PC-9 (cell line): ENCODE measurements around the gene BBC3. TPM values are rescaled to one million over a fixed set of nuclear protein-coding genes. Genes with fewer than 3 reads are reported as not detected.
A peak's percentile ranks its signal among the peaks of the same experiment; 100 is the strongest.

ENCODE experiments used
- BruUV-seq: library from RNA; stranded (reverse); fragments of 400-500 nt; replicated peaks from 2 replicates; lab custom pipeline; 2021; lab: Mats Ljungman, UMichigan
- CTCF ChIA-PET: fragments of 300-600 bp; sonication (Branson Sonifier 250); formaldehyde crosslinking; loops from one replicate; lab custom pipeline; 2022; ENCODE audit warnings: antibody characterized with exemption; lab: Charles Lee
- POLR2A ChIA-PET: fragments of 300-600 bp; sonication (Branson Sonifier 250); formaldehyde crosslinking; loops from one replicate; lab custom pipeline; 2022; ENCODE audit warnings: antibody characterized with exemption; ENCODE audit not compliant: unreplicated experiment; lab: Charles Lee
- DNase-seq, 2 experiments: peaks; one replicate each; pipeline versions ENCODE4 v3.0.0 to v3.0.0-alpha.2; 2015 to 2022; ENCODE audit warnings: mixed read lengths in 1 of 2
- H2AFZ ChIP-seq: fragments of 200-600 bp; sonication (generic); 2 replicates; pipeline ENCODE4 v1.8.1; 2017; ENCODE audit warnings: antibody characterized with exemption
- H3F3A ChIP-seq: fragments of 200-600 bp; sonication (generic); 2 replicates; pipeline ENCODE4 v1.8.1; 2017; ENCODE audit warnings: antibody characterized with exemption, mild to moderate bottlenecking, low read depth; ENCODE audit not compliant: insufficient read depth
- H3K27ac ChIP-seq: fragments of 200-600 bp; sonication (generic); 2 replicates; pipeline ENCODE4 v1.6.1; 2016; ENCODE audit warnings: mixed run types
- H3K27me3 ChIP-seq: fragments of 200-600 bp; sonication (generic); 2 replicates; pipeline ENCODE4 v1.6.1; 2016; ENCODE audit warnings: low read depth, mixed run types; ENCODE audit not compliant: insufficient read depth
- H3K36me3 ChIP-seq: fragments of 200-600 bp; sonication (generic); 2 replicates; pipeline ENCODE4 v1.6.1; 2016; ENCODE audit warnings: low read depth, mixed run types
- H3K4me1 ChIP-seq: fragments of 200-600 bp; sonication (generic); replicated peaks from 2 replicates; pipeline ENCODE4 v1.6.1; 2016; ENCODE audit warnings: mixed run types; ENCODE audit not compliant: insufficient read depth
- H3K4me2 ChIP-seq: fragments of 200-600 bp; sonication (generic); 2 replicates; pipeline ENCODE4 v1.6.1; 2017; ENCODE audit warnings: mixed run types
- H3K4me3 ChIP-seq: fragments of 200-600 bp; sonication (generic); 2 replicates; pipeline ENCODE4 v1.6.1; 2016; ENCODE audit warnings: mixed run types
- H3K79me2 ChIP-seq: fragments of 200-600 bp; sonication (generic); 2 replicates; pipeline ENCODE4 v1.6.1; 2017; ENCODE audit warnings: low read depth, mixed run types
- H3K9me2 ChIP-seq: fragments of 200-600 bp; sonication (generic); 2 replicates; pipeline ENCODE4 v1.8.1; 2017; ENCODE audit warnings: mild to moderate bottlenecking; ENCODE audit not compliant: insufficient read depth
- H3K9me3 ChIP-seq: fragments of 200-600 bp; sonication (generic); 2 replicates; pipeline ENCODE4 v1.8.1; 2016; ENCODE audit warnings: low read depth; ENCODE audit not compliant: insufficient read depth
- H4K20me1 ChIP-seq: fragments of 200-600 bp; sonication (generic); 2 replicates; pipeline ENCODE4 v1.8.1; 2017; ENCODE audit not compliant: insufficient read depth
- CTCF ChIP-seq: fragments of 200-600 bp; sonication (generic); conservative IDR thresholded peaks from 2 replicates; pipeline ENCODE4 v1.6.1; 2017; ENCODE audit warnings: mixed run types, antibody characterized with exemption, mild to moderate bottlenecking, moderate library complexity
- EZH2 ChIP-seq: fragments of 200-600 bp; sonication (generic); IDR thresholded peaks from 2 replicates; pipeline ENCODE4 v1.8.0; 2017; ENCODE audit warnings: antibody characterized with exemption, low read depth
- intact Hi-C: fragments of 100-400 bp; cut with micrococcal nuclease; formaldehyde crosslinking; loops from one replicate; pipeline ENCODE4 v1.10.0; 2022; ENCODE audit not compliant: unreplicated experiment
- total RNA-seq: library from RNA; stranded (reverse); gene quantifications from 2 replicates; pipeline ENCODE4 v1.2.3, GENCODE V29; 2021

The BBC3 gene
- total RNA-seq, 1 experiment from 2014 or later: 18.8 TPM

- Histone ChIP-seq H3K79me2 (no peaks in the 10 kb centered on the region), H3K27ac (no peak overlapping the region), H3K9me3 (no peaks in the 10 kb centered on the region), H3K4me1 (peaks cover 26% of the 10 kb centered on the region), H3K27me3 (no peaks in the 10 kb centered on the region), H3K4me2 (peak overlapping the region; percentile 84), H3K36me3 (no peaks in the 10 kb centered on the region), H2AFZ (no peak overlapping the region), H3F3A (peaks cover 53% of the 10 kb centered on the region), H3K9me2 (no peaks in the 10 kb centered on the region), H3K4me3 (0 out of 2 replicates have a peak overlapping the region, but pooled peaks have one; percentile 44), H4K20me1 (no peaks in the 10 kb centered on the region)
- ChIA-PET POLR2A (no interaction called here), CTCF (no interaction called here)
- TF ChIP-seq EZH2 (no peak), CTCF (no peak)
- intact Hi-C loops: loop anchor here (2.0 to 5.0 kb wide), 2 partner anchors 15 to 230 kb away; no protein-coding TSS in a partner anchor
- DNase-seq: peak in 1 of 2 experiments; percentile 46
- no TSS peak for BruUV-seq
Observed at GRCh38 chr19:47241919-47242577, 11.0 kb upstream of the BBC3 start.

DNA sequence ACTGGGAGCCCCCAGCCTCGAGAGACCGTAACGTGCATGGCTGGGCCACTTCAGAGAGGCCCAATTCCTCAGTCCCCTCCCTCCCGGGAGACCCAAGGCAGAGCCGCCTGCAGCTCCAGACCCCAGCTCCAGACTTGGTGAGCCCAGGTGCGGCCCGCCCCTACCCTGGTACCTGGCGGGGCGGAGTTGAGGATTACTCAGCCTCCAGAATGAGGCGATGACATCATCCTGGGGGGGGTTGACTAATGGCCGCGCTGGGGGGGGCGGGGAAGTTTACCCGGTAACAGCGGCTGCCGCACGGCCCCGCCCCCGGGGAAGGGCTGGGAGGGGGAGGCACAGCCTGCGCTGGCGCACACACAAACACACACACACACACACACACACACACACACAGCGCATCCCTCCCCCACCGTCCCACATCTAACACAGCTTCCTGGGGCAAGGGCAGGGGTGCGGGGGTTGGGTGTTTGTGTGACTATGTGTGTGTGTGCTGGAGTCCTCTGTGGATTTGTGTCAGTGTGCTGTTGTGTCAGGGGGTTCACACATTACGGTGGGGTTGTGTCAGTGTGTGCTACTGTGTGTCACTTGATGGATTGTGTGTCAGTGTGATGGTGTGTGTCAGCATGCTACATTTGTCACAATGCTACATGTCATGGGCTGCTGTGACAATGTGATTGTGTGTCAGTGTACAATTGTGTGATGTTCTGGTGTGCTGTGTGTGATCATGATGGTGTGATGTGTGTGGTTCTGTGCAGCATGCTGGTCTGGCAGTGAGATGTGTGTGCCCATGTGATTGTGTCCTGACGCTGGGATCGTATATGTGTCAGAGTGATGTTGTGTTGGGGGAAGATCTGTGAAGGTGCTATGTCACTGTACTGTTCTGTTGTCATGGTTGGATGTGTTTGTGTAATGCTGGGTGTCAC, 10.3 kb upstream of the BBC3 start:
- H2AFZ ChIP-seq: no peak overlapping the region
- no peak for TF ChIP-seq CTCF
- TF ChIP-seq EZH2: no peak
- no peaks in the 10 kb centered on the region for H3K36me3 ChIP-seq
- peaks cover 52% of the 10 kb centered on the region for H3F3A ChIP-seq
- H3K4me1 ChIP-seq: peaks cover 26% of the 10 kb centered on the region
- BruUV-seq: TSS peak; percentile 77
- H4K20me1 ChIP-seq: no peaks in the 10 kb centered on the region
- intact Hi-C loops: loop anchor here (2.0 to 5.0 kb wide), 2 partner anchors 14 to 229 kb away; no protein-coding TSS in a partner anchor
- ChIA-PET POLR2A (interaction anchor here (0.6 kb wide), 5 partner anchors 30 to 1123 kb away, joined by 3 to 36 read pairs (median 5); partner anchors contain the start of genes SYNGR4, TMEM143 and ZC3H4), CTCF (interaction anchor here (0.7 kb wide), 1 partner anchor 187 kb away, joined by 4 read pairs; no protein-coding TSS in a partner anchor)
- no peaks in the 10 kb centered on the region for H3K79me2 ChIP-seq
- peak; percentile 76 to 81 for DNase-seq
- peak overlapping the region; percentile 84 for H3K4me2 ChIP-seq
- 0 out of 2 replicates have a peak overlapping the region, but pooled peaks have one; percentile 6 for H3K27ac ChIP-seq
- no peaks in the 10 kb centered on the region for H3K9me3 ChIP-seq
- no peaks in the 10 kb centered on the region for H3K27me3 ChIP-seq
- H3K9me2 ChIP-seq: no peaks in the 10 kb centered on the region
- peak overlapping the region; percentile 44; the same call in 1 of the 2 replicates for H3K4me3 ChIP-seq

GRCh38 chr19:47240556-47240955, 9.6 kb upstream of the BBC3 start:
- intact Hi-C loops: loop anchor here (2.0 to 5.0 kb wide), 2 partner anchors 14 to 228 kb away; no protein-coding TSS in a partner anchor
- POLR2A ChIA-PET: interaction anchor here (0.6 kb wide), 5 partner anchors 30 to 1123 kb away, joined by 3 to 36 read pairs (median 5); partner anchors contain the start of genes SYNGR4, TMEM143 and ZC3H4
- H3K27me3 ChIP-seq: no peaks in the 10 kb centered on the region
- H3K36me3 ChIP-seq: no peaks in the 10 kb centered on the region
- H3K4me3 ChIP-seq: peak overlapping the region; percentile 44; the same call in 1 of the 2 replicates
- no peak overlapping the region for H2AFZ ChIP-seq
- peaks cover 55% of the 10 kb centered on the region for H3F3A ChIP-seq
- TF ChIP-seq CTCF (no peak), EZH2 (no peak)
- H3K9me3 ChIP-seq: no peaks in the 10 kb centered on the region
- no peak for DNase-seq
- 0 out of 2 replicates have a peak overlapping the region, but pooled peaks have one; percentile 6 for H3K27ac ChIP-seq
- no peaks in the 10 kb centered on the region for H3K79me2 ChIP-seq
- H4K20me1 ChIP-seq: no peaks in the 10 kb centered on the region
- no peaks in the 10 kb centered on the region for H3K9me2 ChIP-seq
- CTCF ChIA-PET: interaction anchor here (0.7 kb wide), 1 partner anchor 188 kb away, joined by 4 read pairs; no protein-coding TSS in a partner anchor
- H3K4me1 ChIP-seq: peaks cover 26% of the 10 kb centered on the region
- BruUV-seq: TSS peak; percentile 31
- peak overlapping the region; percentile 84 for H3K4me2 ChIP-seq
